Skin epidermis (tissue), 12 donors: ENCODE results near the gene TAGLN3.

Source experiments
- H3K27ac ChIP-seq, 21 experiments: fragments of 200-600 bp; sonication (generic) in 11 of 21; one replicate each; pipeline ENCODE4 v1.5.0; 2020; ENCODE audit warnings: mild to moderate bottlenecking in 3 of 21, inconsistent platforms in 2 of 21, moderate library complexity in 2 of 21
- H3K4me3 ChIP-seq, 7 experiments: fragments of 200-600 bp; sonication (generic) in 2 of 7; one replicate each; pipeline ENCODE4 v1.5.0; 2020; ENCODE audit warnings: inconsistent platforms in 2 of 7, mild to moderate bottlenecking in 2 of 7, moderate library complexity in 1 of 7

TAGLN3 gene

DNA sequence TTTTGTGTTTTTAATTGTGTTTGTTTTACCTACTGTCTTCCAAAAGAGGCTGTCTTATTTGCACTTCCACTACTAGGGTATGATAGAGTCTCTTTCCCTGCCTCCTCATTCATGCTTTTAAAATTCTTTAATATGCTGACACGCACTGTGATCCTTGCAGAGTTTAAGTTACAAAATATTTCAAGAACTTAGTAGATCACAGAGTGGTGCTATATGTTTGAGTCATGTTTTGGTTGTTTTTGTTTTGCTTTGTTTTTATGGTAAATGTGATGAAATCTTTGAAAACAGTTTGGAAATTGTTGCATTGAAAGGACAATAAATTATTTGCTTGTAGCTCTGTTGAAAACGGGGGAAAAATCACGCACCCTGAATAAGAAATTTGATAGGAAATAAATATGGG, 25.8 kb upstream of the TAGLN3 start:
- Histone ChIP-seq H3K4me3 (no peak overlapping the region), H3K27ac (no peak overlapping the region)

DNA sequence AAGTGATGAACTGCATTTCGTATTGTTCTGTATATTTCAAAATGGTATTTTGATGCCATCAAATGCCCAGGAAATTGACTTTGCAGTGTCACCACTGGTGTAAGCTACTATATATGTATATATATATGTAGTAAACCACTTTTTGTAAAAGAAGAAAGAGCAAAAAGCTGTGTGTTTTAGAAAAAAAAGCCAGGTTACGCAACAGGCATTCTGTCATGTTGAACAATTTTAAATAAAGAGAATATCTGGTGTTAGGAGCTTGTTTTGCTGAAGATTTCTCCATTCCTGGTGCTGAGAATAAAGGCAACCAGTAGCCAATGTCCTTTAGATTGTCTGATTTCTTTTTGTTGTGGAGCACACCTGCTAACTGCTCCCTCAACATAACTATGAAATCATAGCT, 23.6 kb upstream of the TAGLN3 start:
- Histone ChIP-seq H3K4me3 (no peak overlapping the region), H3K27ac (no peak overlapping the region)

DNA sequence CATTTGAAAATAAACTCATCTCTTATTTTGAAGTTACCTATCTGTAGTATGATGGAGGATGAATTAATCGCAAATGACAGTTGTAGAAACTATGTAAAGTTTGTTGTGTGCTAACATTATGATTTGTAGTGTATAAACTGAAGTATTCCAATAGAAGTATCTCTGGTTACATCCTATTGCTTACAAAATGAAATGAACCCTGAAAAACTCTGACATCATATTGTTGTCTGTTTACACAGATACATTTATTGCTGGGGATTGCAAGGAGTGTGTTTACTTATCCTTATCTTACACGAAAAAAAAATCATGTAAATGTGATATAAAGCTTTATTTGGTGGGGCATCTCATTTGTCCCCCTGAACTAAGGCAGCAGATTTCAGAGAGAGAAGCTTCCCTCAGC, 22.5 kb upstream of the TAGLN3 start:
- H3K4me3 ChIP-seq = no peak overlapping the region

DNA sequence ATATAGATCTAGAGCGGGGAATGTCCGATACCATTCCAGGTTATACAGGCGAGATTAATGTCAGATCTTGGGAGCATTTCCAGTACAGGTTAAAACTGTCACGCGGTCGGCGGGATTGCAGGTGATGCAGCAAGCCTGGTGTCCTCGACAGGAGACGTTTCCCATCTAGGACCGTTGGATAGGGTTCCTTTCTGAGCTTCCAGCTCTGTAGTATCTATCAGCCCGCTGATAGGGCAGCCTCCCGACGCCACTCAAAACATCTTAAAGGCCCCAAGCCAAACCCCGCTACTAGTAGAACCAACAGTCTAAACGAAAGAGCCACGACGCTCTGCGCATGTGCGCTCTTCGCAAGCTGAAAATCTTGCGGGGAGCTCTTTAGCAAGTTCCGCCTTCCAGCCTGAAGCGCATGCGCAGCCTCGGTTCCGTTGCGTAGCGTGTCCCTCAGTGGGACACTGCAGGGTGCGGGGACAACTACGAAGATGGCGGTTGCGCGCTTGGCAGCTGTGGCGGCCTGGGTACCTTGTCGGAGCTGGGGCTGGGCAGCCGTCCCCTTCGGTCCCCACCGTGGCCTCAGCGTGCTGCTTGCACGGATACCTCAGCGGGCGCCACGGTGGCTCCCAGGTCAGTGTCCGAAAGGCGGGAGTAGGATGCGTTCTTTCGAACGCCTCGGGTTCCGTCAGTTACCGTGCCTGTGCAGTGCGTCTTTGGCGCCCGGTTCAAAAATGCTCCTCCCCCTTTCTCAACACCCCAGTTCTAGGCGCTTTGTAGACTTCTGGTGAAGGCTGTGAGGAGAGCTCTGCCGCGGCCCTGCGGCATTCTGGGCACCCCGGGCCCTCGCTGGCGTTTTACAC, 19.9 kb upstream of the TAGLN3 start, which contains the start of gene ABHD10:
Gene ABHD10, plus strand, starts transcription at position 444 of the 851 bp plus-strand sequence. Its CDS starts 36 bp downstream, at position 480.
- peak within 1 kb of the TSS; percentile 20 to 93 (median 86) for H3K27ac ChIP-seq
- H3K4me3 ChIP-seq = peak within 1 kb of the TSS; percentile 55 to 97 (median 79)

More for the DNA sequence above, 22.5 kb upstream of the TAGLN3 start:
- no peak overlapping the region for H3K27ac ChIP-seq

DNA sequence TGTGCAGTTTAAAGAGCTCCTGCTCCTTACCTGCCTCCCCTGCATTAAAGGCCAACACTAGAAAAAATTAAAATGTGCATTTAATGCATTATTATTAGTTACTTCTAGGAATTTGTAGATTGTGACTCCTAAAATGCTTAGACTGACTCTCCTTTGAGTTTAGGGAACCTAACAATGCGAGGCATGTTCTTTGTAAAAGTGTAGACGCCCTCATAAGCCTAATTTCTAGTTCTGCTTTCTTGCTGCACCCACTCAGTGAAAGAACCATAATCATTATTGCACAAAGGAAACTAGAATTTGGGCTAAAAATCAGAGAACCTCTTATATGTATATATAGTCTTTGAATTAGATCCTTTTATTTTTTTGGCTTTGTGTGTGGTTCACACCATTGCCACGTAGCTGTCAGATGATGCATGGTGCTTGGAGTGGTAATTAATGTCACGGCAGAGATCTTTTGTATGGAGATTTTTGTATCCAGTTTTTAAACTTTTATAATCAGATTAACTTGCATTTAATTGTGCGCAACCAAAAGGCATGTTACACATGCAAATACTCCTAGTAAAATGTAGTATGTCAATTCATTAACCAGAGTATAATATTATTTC, 19.2 kb upstream of the TAGLN3 start:
- Histone ChIP-seq H3K4me3 (peak overlapping the region; percentile 55 to 97 (median 79)), H3K27ac (peak overlapping the region; percentile 20 to 93 (median 86))

DNA sequence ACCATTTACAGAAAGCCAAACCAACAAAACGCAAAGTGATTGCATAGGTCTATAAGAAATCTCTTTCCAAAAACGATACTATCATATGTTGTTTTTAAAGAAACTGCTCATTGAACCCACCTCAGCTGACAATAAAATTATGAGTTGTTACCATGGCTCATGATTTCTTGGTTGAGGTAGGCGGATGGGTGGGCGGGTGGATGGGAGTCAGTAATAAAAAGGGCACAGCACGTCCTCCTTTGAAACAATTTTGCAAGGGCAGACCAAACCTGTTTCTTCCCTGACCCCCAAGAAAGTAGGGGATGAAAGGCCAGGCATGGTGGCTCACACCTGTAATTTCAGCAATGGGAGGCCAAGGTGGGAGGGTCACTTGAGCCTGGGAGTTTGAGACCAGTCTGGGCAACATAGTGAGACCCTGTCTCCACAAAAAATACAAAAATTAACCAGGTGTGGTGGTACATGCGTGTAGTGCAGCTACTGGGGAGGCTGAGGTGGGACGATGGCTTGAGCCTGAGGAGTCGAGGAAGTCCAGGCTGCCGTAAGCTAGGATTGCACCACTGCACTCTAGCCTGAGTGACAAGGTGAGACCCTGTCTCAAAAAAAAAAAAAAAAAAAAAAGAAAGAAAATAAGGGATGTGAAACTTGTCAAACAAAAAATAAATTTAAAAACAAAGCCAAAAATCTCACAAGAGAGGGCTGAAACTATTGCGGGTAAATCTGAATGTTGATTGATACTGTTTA, 17.8 kb upstream of the TAGLN3 start:
- Histone ChIP-seq H3K4me3 (no peak overlapping the region), H3K27ac (no peak overlapping the region)

DNA sequence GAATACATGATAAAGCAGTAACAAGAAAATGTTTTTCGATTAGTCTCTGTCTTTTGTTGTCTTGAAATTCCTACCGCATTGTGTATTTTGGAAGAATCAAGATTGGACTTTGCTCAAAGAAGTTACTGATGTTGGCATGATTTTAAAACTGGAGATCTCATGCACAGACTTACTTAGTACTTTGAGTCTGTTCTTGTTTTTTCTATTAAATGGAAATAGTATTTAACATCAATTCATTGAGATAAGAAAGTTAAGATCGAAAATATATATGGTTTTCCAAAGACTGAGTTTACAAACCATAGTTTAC, 17.3 kb upstream of the TAGLN3 start:
- H3K27ac ChIP-seq = no peak overlapping the region

DNA sequence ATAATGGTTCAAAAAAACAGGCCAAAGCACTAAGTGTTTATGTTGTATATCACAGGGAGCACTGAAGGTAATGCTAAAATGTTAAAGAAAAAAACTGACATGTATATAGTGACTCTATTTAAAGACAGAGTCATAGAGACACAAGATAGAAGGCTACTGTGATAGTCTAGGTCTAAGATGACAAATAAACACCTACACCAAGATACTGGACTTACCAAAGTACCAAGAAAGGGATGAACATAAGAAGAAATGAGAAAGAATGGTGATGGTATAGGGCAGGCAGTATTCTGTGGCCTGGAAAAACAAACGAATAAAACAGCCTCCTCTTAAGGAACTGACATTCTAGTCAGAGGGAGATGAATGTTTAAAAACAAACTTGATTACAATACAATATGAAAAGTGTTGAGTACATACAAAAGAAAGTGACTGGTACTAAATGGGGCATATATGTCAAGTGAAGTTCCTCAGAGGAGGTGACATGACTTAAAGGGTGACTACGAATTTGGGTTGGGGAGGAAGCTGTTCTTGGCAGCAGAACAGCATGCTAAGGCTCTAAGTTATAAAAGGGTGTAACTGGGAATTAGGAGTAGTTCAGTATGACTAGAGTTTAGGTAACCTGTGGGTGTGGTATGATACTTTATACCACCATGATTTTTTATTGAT, 14.0 kb upstream of the TAGLN3 start:
- H3K27ac ChIP-seq = no peak overlapping the region
- H3K4me3 ChIP-seq = no peak overlapping the region

More for the DNA sequence above, 17.3 kb upstream of the TAGLN3 start:
- H3K4me3 ChIP-seq = no peak overlapping the region

DNA sequence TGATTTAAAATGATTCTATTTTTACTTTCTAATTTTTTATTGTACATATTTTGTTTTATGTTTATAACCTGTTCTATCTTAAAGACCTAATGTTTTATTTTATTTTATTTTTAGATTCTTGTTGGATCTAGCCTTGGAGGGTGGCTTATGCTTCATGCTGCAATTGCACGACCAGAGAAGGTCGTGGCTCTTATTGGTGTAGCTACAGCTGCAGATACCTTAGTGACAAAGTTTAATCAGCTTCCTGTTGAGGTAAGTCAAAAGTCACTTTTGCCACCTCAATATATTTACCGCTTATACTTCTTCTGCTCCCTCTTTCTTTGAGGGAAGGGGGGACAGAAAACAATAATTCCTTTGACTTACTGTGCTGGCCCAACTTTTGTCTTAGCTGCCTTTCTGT, 11.9 kb upstream of the TAGLN3 start:
- Histone ChIP-seq H3K27ac (no peak overlapping the region), H3K4me3 (no peak overlapping the region)

DNA sequence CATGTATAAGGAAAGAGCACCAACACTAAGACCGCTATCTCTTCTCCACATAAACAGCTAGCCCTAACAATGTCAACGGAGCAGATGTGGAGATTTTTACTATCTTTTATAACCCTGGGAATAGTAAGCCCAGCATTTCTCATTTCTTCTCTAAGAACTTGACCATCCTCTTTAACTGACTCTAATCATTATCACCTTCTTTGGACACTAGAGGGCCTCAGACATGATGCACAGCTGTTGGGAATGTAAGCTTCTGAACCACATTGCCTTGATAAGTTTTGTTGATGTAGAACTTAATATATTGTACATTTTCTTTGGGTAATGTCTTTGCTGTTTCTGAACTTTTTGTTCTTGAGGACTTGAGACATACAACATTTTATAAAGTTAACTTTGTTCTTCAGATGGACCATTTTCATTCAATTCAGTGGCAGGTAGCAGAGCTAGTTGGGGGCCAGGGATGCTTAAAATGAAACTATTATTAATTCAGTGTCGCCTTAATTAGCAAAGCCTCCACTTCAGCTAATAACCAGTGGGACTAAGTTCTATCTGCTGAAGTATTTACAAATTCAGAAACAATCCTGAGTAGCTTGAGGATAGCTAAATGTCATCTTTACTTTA, 9.6 kb upstream of the TAGLN3 start:
- Histone ChIP-seq H3K4me3 (no peak overlapping the region), H3K27ac (no peak overlapping the region)

DNA sequence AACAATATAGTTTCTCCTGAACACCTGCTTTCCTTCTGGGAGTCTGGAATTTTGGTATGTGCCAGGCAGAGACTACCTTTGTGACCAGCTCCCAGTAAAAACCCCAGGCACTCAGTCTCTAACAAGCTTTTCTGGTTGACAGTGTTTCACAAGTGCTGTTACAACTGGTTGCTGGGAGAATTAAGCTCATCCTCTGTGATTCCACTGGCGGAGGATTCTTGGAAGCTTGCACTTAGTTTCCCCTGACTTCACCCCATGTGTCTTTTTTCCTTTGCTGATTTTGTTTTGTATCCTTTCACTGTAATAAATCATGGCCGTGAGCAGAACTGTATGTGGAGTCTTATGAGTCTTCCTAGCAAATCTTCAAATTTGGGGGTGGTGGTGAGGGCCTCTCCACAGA, 5.7 kb upstream of the TAGLN3 start:
- no peak overlapping the region for H3K27ac ChIP-seq
- H3K4me3 ChIP-seq = no peak overlapping the region

DNA sequence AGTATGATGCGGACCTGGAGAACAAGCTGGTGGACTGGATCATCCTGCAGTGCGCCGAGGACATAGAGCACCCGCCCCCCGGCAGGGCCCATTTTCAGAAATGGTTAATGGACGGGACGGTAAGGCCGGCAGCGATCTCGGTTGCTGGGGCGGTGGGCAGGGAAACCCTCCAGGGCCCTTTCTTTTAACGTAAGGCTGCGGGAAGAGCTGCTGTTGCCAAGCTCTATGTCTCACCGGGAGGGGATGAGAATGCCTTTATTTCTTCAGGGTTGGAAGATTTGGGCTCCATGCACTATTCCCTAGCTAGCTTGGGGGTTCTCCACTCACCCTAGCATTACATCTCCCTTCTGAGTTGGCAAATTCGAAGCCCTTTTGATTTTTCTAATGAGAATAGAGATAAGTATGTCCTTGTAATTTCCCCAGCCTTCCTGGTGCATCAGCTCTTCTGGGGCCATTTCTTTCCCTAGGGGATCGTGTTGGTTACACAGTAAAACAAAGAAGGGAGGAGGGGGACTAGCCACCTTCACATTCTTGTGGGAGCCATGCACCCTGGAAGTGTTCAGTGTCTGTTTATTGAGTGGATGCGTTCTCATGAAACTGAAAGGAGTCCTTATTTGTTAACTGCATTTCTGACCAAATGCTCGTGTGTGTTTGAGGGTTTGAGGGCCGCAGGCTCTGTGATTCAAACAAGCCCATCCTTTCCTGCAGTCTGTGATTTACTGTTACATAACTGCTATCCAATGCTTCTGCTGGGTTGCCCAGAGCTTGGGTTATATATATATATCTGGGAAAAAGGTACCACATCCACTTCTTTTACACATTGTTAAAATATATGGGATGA, 982 bp downstream of the TAGLN3 start:
- Histone ChIP-seq H3K4me3 (peak overlapping the region; percentile 15 to 34 (median 21)), H3K27ac (no peak overlapping the region)

DNA sequence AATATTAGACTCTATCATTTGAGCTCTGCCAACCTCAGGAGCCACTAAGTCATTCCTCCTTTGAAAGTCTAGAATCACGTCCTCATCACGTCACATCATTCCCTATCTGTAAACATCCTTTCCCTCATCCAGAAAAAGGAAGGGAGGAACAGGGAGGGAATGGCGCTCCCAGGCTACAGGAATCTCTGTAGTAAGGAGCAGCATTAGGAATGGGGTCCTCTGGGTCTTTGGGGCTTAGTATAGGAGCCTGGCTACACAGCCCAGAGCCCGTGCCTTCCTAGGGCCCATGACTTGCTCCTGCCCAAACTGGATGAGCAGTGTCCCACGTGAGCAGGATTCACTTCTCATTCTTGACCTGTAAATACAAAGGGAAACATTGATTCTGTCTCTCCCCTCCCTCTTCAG, 1.6 kb downstream of the TAGLN3 start:
- Histone ChIP-seq H3K27ac (no peak overlapping the region), H3K4me3 (no peak overlapping the region)

DNA sequence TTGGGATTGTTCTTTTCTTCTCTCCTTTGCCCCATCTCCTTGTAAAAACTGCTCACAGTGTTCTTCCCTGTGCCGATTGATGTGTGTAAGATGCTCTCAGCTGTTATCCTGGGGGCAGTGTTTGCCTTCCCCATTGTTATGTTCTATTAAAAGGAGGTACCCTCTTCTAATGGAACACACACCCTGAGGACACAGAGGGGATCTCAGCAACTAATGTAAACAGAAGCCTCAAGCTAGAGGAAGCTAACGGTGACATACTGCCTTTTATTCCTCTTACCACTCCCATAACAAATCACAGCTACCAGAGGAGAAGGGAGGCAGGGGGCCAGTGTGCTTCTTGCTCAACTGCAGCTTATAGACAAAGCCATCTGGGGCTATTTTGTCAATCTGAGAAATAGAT, 2.2 kb downstream of the TAGLN3 start:
- no peak overlapping the region for H3K4me3 ChIP-seq
- no peak overlapping the region for H3K27ac ChIP-seq

DNA sequence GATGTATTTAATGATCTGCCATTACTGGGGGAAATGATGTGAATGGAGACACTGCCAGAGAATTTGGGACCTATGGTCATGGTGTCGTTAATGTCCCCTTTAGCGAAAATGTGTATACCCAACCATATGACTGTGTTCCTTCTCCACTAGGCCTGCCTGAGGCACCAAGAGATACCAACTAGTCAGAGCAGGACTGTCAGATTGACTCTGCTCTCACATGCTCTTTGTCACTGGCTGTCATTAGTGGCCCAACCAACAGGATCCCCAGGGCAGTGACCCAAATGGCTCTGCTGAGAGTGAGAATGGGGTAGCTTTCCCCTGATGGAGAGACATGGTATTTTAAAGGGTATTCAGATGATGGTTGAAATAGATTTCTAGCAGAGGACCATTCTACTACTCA, 2.8 kb downstream of the TAGLN3 start:
- Histone ChIP-seq H3K27ac (no peak overlapping the region), H3K4me3 (no peak overlapping the region)

DNA sequence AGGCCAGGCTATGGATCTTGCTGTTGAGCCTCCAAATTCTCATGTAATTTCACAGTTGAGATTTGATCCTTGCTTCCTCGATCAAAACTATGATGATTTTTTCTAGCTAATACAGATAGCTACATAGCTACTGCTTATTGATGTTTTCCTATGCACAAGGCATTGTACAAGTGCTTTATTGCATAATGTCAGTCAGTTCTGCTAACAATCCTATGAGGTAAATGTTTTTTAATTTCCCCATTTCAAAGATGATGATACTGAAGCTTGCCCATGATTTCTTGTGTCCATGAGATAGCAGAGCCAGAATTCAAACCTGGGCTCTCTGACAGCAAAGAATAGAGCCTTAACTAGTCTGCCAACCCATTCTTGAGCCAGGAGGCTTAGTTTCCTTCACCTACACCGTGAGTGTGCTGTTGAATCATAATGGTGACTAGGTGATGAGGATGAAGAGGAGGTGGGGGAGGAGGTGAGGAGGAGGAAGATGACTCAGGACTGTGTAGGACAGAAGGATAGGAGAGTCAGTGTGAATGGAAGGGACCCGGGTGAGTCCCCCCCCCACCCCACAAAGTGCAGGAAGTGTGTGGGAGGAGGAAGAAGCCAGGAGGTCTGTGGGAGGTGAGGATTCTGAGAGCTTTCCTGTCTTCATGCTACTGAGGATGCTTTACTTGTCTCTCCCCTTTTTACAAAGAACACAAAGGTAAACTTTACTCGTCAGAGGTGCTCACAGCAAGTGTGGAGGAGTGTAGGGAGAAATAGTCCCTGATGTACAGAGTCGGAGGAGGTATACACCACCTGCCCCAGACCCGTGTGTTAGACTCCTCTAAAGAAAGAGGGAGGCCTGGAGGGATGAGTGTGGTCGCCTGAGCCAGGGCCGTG, 3.6 kb downstream of the TAGLN3 start:
- Histone ChIP-seq H3K4me3 (no peak overlapping the region), H3K27ac (no peak overlapping the region)

DNA sequence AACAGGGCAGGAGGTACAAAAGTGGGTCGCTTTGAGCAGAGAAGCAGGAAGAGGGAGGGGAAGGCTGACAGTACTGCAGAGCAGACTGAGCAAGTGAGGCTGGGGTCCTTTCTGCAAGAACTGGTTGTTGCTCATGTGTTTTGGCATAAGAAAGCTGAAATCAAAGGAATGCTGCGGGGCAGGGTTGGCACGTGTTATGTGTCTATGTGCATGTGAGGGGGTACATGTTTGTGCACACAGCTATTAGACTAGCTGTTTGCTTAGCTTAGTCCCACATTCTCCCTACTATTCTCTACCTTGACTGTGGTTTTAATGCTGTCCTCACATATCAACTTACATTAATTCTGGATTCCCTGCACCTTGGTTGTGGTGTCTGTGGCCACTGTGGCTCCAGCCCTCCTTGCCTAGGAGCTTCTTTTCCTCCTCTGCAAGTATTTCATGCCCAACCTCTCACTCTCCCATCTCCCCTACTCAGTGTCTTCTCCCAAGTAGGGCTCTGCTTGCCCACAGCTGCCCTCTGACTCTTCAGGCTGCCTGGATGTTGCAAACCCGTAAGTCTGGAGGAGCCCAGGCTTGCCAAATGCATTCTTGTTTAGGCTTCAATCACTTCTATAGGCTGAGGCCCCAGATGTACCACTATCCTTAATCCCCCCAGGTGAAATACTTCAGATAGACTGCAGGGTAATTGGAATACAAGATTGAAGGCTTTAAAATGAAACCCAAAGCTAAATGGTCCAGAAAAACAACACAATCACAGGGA, 4.8 kb downstream of the TAGLN3 start:
- Histone ChIP-seq H3K27ac (peak overlapping the region in 1 of 21 experiments; percentile 26), H3K4me3 (no peak overlapping the region)
